ENCODE results near the gene PRKCH.

Gene PRKCH

DNA sequence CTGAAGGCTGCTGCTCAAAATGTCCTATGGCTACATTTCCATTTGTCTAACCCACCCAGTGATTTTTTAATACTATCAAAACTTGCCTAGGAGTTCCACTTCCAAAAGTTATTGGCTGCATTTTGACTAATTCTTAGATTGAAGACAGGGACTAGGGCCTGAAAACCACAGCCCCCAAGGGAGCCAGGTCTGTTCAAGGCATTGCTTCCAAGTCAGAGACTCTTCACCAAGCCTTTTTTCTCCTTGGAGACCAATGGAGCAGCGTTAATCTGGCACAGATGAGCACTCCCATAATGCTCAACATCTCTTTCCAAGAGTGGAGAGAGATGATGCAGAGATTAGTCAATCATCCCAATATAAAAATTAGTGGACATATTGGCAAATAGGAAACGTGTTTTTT lies 261.4 kb downstream of the PRKCH start:
- H3K9me2 ChIP-seq (replicated peaks; ENCODE audit: insufficient read depth, low read length) = no peaks in the 10 kb centered on the region
- no peak overlapping the region for H3K9ac ChIP-seq (ENCODE audit: low read length)
- H3K36me3 ChIP-seq (ENCODE audit: low read length) = no peaks in the 10 kb centered on the region
- H3K27me3 ChIP-seq (ENCODE audit: low read length) = no peaks in the 10 kb centered on the region
- H3K9me3 ChIP-seq (ENCODE audit: insufficient read depth, low read length) = no peaks in the 10 kb centered on the region
- no peak overlapping the region for H2AFZ ChIP-seq (ENCODE audit: low read depth, low read length, severe bottlenecking)
- H3K27ac ChIP-seq (ENCODE audit: low read depth, low read length) = no peak overlapping the region
- H3K4me2 ChIP-seq (ENCODE audit: low read depth, low read length, poor library complexity, severe bottlenecking) = no peak overlapping the region
- H4K20me1 ChIP-seq (ENCODE audit: low read depth, low read length) = no peaks in the 10 kb centered on the region
- no peak overlapping the region for H3K4me3 ChIP-seq (ENCODE audit: insufficient read depth, low read length, poor library complexity, severe bottlenecking)
- TF ChIP-seq, protein P1, sequence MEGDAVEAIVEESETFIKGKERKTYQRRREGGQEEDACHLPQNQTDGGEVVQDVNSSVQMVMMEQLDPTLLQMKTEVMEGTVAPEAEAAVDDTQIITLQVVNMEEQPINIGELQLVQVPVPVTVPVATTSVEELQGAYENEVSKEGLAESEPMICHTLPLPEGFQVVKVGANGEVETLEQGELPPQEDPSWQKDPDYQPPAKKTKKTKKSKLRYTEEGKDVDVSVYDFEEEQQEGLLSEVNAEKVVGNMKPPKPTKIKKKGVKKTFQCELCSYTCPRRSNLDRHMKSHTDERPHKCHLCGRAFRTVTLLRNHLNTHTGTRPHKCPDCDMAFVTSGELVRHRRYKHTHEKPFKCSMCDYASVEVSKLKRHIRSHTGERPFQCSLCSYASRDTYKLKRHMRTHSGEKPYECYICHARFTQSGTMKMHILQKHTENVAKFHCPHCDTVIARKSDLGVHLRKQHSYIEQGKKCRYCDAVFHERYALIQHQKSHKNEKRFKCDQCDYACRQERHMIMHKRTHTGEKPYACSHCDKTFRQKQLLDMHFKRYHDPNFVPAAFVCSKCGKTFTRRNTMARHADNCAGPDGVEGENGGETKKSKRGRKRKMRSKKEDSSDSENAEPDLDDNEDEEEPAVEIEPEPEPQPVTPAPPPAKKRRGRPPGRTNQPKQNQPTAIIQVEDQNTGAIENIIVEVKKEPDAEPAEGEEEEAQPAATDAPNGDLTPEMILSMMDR (IDR thresholded peaks at IDR 0.05; ENCODE audit: insufficient read depth, low read length, poor library complexity, severe bottlenecking) = no peak
- TF ChIP-seq EZH2phosphoT487 (conservative IDR thresholded peaks at IDR 0.05; ENCODE audit: low read length) = no peak
- H3K79me2 ChIP-seq (ENCODE audit: insufficient read depth, low read length) = no peaks in the 10 kb centered on the region
- H3F3A ChIP-seq (ENCODE audit: insufficient read depth) = no peaks in the 10 kb centered on the region

DNA sequence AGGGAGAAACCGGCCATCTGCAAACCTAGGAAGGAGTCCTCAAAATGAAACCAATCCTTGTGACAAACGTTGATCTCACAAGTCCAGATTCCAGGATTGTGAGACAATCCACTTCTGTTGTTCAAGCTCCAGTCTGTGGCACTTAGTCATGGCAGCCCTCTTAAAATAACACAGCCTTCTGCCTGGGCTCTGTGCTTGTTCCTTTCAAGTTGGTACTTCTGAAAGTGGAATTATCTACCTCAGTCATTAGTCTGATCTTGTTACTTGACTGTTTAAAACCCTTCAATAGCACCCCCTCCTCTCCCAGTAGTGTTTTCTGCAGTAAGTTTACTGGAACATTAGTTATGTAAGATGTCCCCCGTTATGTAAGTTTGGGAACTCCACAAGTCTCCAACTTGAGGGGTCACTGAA lies 263.0 kb downstream of the PRKCH start:
- Histone ChIP-seq H3K79me2 (ENCODE audit: insufficient read depth, low read length) (no peaks in the 10 kb centered on the region), H3K36me3 (ENCODE audit: low read length) (no peaks in the 10 kb centered on the region), H3K4me3 (ENCODE audit: insufficient read depth, low read length, poor library complexity, severe bottlenecking) (no peak overlapping the region), H3K9me2 (replicated peaks; ENCODE audit: insufficient read depth, low read length) (no peaks in the 10 kb centered on the region), H3K9me3 (ENCODE audit: insufficient read depth, low read length) (no peaks in the 10 kb centered on the region), H3K27ac (ENCODE audit: low read depth, low read length) (no peak overlapping the region), H3K27me3 (ENCODE audit: low read length) (no peaks in the 10 kb centered on the region), H3K4me2 (ENCODE audit: low read depth, low read length, poor library complexity, severe bottlenecking) (no peak overlapping the region), H3F3A (ENCODE audit: insufficient read depth) (no peaks in the 10 kb centered on the region), H3K9ac (ENCODE audit: low read length) (no peak overlapping the region), H2AFZ (ENCODE audit: low read depth, low read length, severe bottlenecking) (no peak overlapping the region), H4K20me1 (ENCODE audit: low read depth, low read length) (no peaks in the 10 kb centered on the region)
- TF ChIP-seq, protein P1 (IDR thresholded peaks at IDR 0.05; ENCODE audit: insufficient read depth, low read length, poor library complexity, severe bottlenecking) = no peak
- TF ChIP-seq EZH2phosphoT487 (conservative IDR thresholded peaks at IDR 0.05; ENCODE audit: low read length) = no peak

DNA sequence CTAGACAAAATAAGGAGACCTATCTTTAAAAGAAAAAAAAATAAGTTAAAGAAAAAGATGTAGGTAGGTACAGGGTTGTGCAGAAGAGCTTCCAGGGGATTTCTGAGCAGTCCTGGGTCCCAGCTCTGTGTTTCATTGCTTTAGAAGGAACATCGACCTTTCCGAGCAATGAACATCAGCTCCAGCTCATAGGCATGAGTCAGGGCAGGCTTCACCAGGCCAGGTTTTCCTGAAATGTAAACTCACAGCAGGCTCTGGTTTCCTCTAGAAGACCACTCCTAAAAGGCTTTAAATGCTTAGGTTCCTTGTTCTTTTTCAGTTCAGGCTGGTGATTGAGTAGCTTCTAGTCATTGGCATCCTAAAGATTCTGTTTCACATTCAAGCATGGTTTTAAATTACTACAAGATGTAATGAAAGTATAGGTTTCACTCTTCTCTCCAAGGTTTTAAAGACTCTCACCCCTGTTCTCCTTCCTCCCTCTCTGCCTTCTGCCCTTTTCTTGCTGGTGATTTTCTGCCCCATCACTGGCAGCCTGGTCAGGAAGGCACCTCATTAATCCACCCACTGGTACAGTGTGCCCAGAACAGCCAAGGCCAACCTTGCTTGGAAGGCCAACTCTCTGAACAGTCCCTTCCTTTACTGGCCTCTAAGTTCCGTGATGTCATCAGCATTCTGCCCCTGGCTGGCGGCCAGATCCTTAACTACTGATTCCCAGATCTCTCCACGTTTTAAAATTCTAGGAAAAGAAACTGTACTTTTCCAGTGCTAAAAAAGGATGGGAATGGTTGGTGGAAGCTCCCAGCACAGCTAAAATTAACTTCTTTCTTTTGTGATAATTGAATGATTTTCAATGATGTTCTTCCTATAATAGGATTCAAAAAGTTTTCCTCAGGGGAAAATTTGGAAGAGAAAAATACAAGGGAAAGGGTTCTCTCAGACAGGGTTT lies 264.5 kb downstream of the PRKCH start:
- H3K27ac ChIP-seq (ENCODE audit: low read depth, low read length) = no peak overlapping the region
- no peak overlapping the region for H3K4me3 ChIP-seq (ENCODE audit: insufficient read depth, low read length, poor library complexity, severe bottlenecking)
- H3K27me3 ChIP-seq (ENCODE audit: low read length) = no peaks in the 10 kb centered on the region
- H3K79me2 ChIP-seq (ENCODE audit: insufficient read depth, low read length) = no peaks in the 10 kb centered on the region
- no peaks in the 10 kb centered on the region for H3F3A ChIP-seq (ENCODE audit: insufficient read depth)
- H2AFZ ChIP-seq (ENCODE audit: low read depth, low read length, severe bottlenecking) = no peak overlapping the region
- H3K9ac ChIP-seq (ENCODE audit: low read length) = no peak overlapping the region
- H3K4me2 ChIP-seq (ENCODE audit: low read depth, low read length, poor library complexity, severe bottlenecking) = no peak overlapping the region
- no peaks in the 10 kb centered on the region for H3K9me3 ChIP-seq (ENCODE audit: insufficient read depth, low read length)
- H4K20me1 ChIP-seq (ENCODE audit: low read depth, low read length) = no peaks in the 10 kb centered on the region
- H3K36me3 ChIP-seq (ENCODE audit: low read length) = no peaks in the 10 kb centered on the region
- no peaks in the 10 kb centered on the region for H3K9me2 ChIP-seq (replicated peaks; ENCODE audit: insufficient read depth, low read length)
- no peak for TF ChIP-seq EZH2phosphoT487 (conservative IDR thresholded peaks at IDR 0.05; ENCODE audit: low read length)
- TF ChIP-seq, protein P1 (IDR thresholded peaks at IDR 0.05; ENCODE audit: insufficient read depth, low read length, poor library complexity, severe bottlenecking) = no peak

Data from SU-DHL-6 (cell line).